NB4 (cell line): ENCODE measurements around the gene SLC9A1.

Source experiments
- POLR2A ChIP-seq: IDR thresholded peaks from 2 replicates; pipeline ENCODE4 v1.6.1; 2011; ENCODE audit warnings: mild to moderate bottlenecking; ENCODE audit not compliant: insufficient read length; ENCODE audit errors: extremely low read depth
- TF ChIP-seq, protein P1 (sequence below): IDR thresholded peaks from one replicate; pipeline ENCODE4 v1.5.1; 2012; ENCODE audit warnings: low read depth, low read length

DNA sequence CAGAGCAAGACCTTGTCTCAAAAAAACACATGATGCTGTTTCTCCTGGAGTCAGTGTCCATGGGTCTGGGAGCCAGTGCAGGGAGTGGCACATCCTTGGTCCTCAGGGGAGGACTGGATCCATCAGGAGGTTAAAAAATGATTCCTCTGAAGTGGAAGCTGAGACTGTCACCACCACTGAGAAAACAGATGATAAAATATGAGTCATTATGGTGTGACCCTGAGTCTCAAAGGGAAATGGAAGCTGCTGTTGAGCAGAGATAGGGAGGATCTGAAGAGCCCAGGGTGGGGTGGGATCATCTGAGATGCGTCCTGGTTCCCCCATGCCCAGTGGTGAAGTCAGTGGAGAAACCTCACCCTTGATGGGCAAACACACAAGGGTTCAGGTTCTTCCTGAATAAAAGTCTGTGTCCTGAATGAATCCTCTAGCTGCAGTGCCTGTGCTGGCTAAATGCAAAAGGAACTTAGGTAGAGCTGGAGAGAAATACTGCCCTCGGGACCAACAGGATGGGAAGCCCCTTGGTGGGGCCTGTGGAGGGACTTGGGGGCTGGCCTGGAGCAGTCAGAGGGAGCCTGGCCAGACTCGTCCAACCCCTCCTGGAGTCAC, 80.6 kb downstream of the SLC9A1 start:
- TF ChIP-seq, protein P1, sequence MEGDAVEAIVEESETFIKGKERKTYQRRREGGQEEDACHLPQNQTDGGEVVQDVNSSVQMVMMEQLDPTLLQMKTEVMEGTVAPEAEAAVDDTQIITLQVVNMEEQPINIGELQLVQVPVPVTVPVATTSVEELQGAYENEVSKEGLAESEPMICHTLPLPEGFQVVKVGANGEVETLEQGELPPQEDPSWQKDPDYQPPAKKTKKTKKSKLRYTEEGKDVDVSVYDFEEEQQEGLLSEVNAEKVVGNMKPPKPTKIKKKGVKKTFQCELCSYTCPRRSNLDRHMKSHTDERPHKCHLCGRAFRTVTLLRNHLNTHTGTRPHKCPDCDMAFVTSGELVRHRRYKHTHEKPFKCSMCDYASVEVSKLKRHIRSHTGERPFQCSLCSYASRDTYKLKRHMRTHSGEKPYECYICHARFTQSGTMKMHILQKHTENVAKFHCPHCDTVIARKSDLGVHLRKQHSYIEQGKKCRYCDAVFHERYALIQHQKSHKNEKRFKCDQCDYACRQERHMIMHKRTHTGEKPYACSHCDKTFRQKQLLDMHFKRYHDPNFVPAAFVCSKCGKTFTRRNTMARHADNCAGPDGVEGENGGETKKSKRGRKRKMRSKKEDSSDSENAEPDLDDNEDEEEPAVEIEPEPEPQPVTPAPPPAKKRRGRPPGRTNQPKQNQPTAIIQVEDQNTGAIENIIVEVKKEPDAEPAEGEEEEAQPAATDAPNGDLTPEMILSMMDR, result no peak
- TF ChIP-seq POLR2A, result no peak
